CD4-positive, alpha-beta T cell treated with Interleukin-21 for 1 hour (primary cell): Measurements from ENCODE around the gene ING4.
A peak's percentile ranks its signal among the peaks of the same experiment; 100 is the strongest.
"Not testable (repeated sequence)": the region's sequence is repeated elsewhere in the genome, so short reads cannot be mapped to it uniquely, and the experiment has no call there.

Source experiments
- DNase-seq: peaks from one replicate; pipeline ENCODE4 v3.0.0-alpha.2; 2020

ING4 gene

DNA sequence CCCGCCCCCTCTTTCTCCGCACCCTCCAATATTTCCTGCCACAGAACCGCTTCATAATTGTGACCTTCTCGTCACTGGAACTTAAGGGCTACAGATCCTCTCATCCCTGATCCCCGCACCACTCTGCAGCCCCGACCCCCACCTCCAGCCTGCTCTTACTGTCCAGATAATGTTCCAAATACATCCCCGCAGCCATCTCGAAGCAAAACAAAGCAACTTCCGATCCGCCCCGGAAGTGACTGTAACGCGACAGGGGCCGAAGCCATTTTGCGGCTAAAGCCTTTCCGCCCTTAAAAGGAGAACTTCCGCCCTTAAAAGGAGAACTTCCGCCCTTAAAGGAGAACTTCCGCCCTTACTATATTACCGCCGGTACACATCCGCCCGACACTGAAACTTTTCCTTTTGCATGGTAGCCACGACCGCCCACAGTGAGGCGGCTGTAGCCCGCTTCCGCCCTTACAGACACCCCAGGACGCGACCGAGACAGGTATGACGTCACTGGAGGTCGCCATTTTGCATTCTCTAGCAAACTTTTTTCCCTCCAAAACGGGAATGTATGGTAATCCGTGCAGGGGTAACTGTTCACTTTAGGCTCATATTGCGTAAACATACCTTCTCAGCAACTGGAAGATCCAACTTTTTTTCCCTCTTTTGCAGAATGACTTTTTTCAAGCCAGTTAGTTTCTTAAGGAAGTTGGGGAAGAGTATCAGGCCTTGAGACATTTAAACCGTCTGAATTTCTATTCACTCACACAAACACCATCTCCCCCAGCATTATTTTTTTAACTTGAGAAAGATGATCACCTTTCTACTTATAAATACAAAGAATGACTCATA, at the start of gene ING4:
Gene ING4, minus strand, starts transcription at position 214 of the 837 bp plus-strand sequence. Its CDS starts 18 bp downstream, at position 196.
- DNase-seq = peak; percentile 99

DNA sequence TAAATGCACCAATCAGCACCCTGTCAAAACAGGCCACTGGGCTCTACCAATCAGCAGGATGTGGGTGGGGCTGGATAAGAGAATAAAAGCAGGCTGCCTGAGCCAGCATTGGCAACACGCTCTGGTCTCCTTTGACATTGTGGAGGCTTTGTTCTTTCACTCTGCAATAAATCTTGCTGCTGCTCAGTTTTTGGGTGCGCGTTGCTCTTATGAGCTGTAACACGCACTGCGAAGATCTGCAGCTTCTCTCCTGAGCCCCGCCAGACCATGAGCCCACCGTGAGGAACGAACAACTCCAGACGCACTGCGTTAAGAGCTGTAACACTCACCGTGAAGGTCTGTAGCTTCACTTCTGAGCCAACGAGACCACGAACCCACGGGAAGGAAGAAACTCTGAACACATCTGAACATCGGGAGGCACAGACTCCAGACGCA, 46.1 kb upstream of the ING4 start:
- DNase-seq = peak; percentile 42

DNA sequence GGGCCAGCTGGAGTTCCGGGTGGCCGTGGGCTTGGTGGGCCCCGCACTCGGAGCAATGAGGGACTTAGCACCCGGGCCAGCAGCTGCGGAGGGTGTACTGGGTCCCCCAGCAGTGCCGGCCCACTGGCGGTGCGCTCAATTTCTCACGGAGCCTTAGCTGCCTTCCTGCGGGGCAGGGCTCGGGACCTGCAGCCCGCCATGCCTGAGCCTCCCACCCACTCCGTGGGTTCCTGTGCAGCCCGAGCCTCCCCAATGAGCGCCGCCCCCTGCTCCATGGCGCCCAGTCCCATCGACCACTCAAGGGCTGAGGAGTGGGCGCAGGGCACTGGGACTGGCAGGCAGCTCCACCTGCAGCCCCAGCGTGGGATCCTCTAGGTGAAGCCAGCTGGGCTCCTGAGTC, 45.4 kb upstream of the ING4 start:
- DNase-seq = not testable (repeated sequence)

DNA sequence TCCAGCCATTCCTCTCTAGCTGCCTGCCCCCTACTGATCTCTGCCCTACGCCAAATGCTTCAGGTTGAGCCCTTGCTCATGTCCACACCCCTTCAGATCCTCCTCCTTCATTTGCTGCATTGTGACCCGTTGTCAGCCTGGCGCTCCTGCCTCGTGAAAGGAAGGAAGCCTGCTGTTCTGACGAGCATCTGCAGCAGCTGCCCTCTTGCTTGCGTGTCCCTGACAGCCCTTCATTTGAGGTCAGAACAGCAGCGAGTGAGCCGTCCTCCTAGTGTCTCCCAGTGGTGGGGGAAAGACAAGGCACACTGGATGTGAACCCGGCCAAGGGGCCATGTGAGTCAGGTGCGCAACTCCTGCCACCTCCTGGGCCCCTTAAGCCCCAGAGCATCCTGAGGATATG, 40.7 kb upstream of the ING4 start:
- no peak for DNase-seq

DNA sequence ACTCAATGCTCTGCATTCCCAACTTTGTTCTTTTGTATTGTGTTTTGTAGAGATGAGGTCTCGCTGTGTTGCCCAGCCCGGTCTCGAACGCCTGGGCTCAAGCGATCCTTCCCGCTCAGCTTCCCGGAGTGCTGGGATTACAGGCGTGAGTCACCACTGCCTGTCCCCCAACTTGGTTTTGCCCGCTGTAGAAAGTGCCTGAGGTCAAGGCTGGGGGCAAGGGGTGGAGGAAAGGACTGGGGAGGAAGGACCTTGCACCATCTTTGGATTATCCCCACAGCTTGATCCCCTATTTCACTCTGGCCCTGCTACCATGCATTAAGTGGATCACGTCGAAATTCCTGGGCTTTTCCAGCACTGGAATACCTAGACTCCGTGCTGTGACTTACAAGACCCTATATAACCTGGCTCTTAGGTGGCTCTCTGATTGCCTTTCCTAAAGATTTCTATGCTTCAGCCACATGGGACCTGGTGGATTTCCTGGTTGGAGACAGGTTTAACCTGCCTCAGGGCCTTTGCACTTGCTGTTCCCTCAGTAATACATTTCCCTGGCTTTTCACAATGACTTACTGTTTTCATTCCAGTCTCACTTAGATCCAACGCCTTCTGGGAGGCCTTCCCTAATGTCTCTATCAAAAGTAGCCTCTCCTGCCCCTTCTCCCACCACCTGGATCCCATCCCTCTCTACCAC, 38.3 kb upstream of the ING4 start:
- no peak for DNase-seq

DNA sequence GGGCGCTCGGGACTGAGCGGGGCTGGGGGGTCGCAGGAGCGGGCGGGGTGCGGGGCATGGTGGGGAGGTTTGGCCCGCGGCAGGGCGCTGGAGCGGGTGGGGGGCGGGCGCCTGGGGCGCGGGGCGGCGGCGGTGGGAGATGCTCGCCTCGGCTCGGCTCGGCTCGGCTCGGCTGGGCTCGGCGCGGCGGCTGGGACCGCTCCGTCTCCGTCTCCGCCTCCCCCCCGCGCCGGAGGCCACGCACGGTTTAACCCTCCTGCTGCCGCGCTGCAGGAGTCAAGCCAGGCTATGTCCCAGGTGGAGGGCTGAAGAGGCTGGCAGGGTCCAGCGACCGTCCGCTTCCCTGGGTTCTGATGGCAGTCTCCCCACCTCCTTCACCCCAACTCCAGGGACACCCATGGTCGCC, 37.7 kb upstream of the ING4 start, which contains the start of gene PIANP:
Gene PIANP, minus strand, starts transcription at position 170 of the 406 bp plus-strand sequence. CDS start 2,754 bp downstream, outside the sequence.
- peak; percentile 43 for DNase-seq

DNA sequence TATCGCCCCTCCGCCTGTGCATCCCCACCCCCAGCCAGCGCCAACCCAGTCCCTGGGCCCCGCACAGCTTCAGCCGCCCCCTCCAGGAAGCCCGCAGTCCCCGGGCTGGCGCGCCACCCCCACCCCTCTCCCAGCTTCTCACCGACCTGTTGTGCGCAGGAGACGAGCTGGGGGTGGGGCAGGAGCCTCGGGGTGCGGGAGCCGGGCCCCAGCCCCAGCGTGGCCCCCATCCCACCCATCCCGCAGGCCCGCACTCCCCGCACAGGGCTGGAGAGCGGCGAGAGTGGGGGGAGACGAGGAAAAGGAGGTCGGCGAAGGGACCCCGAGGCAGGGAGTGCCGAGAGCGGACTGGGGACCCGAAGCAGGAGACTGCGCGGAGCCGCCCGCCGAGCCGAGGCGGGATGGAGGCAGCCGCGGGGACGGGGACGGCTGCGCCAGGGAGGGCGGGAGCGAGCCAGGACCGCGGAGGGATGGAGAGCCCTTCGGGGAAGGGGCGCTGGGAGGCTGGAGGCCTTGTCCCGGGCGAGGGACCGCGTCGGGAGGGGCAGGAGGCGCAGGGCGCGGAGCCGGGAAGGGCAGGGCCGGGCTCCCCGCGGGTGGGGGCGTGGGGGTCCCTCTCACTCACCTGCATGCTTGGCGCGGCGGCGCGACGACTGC, 37.2 kb upstream of the ING4 start:
- no peak for DNase-seq

DNA sequence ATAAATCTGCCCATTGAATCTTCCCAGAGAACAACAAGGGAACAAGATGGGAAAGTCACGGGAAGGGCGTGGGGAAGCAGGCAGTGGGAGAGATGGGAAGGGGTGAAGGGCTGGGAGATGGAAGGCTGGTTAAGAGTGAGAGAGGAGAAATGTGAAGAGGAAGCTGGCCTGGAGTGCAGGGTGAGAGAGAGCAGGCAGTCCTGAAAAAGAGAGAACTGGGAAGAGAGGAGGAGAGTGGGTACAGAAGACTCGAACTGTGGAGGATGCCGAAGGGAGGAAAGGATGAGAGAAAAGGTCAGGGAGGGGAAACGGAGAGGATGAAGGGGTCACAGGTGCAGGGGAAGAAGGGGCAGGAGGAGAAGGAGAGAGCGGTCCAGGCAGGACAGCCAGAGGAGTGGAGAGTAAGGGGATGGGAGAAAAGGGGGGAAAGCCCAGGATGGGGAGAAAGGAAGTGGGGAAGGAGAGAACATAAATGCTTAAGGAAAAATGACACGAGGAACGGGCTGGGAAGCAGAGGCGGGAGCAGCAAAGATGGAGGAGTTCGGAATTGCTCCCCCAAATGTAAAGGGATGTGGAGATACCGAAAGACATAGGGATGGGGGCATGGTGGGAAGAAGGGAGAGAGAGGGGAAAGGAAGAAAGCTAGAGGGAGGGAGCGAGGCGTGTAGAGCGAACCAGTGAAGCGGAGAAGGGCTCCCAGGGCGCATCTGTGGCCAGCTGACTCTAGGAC, 36.5 kb upstream of the ING4 start:
- DNase-seq = no peak

DNA sequence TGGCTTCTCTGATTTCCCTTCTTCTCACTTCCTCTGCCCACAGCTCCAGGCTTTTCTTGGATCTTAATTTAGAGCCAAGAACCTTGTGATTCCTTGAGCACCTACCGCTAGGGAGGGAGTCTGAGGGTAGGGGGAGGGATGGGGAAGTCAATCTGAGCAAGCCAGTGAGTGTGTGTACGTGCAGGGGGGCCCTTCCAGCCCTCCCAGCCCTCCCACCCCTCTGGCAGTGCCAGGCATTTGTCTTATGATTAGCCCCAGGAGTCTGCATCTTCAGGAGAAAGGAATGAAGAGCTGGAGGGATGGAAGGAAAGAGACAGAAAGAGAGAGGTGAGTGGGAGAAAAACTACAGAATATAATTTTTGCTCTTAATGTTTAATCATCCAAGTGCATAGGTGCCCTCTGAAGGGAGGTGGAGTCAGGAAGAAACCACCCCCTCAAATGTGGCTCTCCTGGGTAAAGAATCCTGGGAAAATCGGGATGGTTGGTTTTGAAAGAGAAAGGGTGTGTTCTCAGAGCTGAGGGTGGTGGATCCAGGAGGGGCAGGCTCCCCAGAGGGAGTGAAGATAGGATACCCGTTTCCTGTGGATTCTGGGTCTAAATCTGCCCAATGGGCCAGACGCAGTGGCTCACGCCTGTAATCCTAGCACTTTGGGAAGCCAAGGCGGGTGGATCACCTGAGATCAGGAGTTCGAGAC, 35.6 kb upstream of the ING4 start:
- no peak for DNase-seq

DNA sequence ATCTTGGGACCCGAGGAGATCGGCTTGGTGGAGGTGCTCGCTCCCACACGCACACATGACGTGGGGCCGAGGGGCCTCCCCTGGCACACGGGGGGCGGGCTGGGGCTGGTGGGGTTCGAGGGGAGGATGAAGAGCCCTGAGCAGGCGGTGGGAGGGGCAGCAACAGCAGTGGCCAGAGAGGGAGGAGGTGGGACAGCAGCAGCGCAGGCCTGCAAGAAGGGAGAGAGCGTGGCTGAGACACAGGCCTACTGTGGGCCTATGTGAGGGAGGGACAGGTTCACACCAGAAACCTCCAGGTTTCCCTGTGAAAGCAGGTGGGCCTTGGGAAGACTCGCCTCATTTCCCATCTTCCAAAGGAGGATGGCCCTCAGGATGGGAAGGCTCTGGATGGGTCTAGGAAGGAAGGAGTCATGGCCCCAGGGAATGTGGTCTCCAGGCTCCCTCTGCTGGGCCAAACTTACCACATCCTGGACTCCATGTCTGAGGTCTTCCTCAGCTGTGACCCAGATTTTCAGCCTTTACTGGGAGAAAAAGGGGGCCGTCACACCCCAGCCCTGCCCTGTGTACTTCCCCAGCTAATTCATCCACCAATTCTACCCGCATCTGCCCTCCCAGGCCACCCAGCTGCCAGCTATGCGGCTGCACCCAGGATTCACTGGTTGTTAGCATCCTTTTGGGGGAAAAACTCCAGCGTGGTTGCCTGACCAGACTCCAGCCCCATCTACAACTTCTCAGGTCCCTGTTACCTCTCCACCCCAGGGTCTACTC, 34.8 kb upstream of the ING4 start:
- peak; percentile 36 for DNase-seq

DNA sequence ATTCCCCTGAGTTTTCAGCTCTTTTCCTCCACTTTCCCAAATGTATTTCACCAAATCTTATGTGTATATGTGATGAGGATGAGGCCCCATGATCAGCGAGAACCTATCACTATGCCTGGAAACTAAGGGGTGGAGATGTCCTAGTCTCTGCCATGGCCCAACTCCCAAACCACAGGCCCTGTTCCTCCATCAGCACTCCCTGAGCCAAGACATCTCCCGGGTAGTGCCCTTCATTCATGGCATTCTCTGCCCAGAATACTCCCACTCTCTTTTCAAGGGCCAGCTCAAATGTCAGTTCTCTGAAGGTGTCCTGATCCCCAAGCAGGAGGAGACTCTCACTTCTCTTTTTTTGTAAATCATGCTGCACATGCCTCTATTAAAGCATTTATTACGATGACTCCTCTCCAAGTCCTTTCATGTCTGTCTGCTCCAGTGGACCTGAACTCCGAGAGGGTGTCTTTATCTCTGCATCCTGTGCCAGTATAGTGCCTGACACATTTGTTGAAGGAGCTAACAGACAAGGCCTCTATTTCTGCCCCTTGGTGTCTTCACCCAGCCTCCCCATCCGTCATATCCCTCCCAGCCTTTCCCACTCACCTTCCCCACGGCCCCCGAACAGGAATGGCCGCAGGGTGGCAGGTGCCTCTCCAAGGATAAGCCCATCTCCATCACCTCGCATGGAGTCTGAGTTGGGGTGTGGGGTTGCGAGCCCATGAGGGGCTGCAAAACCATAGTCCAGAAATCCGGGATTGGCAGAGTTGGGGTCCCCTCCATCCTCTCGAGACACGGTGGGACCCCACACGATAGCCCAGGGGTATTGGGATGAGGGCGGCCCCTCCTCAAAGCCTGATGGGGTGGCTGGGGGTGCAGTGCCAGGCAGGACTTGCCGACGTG, 34.0 kb upstream of the ING4 start:
- no peak for DNase-seq

DNA sequence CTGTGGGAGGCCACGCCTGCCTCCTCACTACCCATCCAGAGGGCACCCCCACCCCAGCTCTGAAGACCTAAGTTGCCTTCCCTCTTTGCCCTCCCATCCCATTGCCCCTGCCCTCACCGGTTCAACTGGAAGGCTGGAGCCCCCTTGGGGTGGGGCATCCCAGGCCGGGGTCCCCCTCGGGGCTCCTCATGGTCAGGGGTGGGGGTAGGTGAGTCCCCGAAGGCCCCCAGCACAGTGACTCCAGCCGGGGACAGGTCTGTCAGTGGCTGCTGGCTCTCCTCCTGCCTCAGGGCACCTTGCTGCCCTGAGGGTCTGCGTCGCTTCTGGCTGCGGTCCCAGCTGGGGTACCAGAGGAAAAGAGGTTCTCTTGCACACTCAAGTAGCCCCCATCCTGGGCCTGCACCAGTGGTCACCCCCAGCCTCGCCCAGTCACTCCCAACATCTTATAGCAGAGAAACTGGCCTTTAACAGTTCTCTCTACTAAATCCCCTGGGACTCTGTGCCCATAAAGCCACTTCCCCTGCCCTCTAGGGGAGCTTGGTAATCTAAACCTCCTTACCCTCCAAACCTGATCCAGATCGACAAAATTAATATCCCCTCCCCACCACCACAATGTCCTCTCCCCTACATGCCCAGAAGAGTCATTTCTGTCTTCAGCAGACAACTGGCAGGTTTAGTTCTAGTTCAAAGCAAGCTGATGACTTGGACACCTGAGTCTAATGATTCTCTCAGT, 32.6 kb upstream of the ING4 start:
- DNase-seq = no peak

DNA sequence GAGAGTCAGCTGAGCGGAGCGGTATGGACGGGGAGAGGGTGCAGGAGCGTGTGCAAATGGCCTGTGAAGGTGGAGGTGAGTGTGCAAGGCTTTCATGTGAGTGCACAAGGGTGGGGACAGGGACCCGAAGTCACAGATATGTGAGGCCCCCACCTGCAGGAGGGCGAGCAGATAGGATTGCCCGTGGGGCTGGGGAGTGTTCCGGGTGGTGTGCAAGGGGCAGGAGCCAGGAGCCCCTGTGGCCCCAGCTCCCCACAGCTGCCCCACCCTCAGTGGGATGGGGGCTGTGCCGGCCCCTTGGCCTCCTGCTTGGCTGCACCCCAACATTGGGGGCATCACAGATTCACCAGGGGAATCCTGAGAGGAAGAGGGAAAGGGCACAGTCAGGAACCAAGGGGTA, 31.8 kb upstream of the ING4 start:
- DNase-seq = no peak

DNA sequence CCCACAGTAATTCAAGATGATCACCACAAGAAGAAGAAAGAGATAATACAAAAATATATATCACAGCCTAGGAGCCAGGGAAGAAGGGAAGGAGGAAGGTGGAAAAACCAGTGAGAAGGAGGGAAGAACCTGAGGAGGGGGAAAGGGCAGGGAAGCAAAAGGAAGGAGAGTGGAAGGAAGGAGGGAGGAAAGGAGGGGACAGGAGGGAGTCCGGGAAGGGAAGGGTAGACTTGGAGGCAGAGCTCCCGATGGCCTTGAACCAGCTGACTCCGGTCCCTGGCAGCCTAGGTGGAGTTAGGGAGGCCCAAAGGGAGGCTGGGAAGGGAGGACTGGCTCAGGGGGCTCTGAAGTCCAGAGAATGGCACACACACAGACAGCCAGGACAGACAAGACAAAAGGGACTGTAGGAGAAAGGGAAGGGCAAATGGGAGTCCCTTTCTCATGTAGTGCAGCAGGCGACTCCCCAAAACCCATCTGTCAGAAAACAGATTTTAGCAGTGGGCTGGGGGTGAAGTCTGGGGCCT, 31.0 kb upstream of the ING4 start:
- DNase-seq = no peak

DNA sequence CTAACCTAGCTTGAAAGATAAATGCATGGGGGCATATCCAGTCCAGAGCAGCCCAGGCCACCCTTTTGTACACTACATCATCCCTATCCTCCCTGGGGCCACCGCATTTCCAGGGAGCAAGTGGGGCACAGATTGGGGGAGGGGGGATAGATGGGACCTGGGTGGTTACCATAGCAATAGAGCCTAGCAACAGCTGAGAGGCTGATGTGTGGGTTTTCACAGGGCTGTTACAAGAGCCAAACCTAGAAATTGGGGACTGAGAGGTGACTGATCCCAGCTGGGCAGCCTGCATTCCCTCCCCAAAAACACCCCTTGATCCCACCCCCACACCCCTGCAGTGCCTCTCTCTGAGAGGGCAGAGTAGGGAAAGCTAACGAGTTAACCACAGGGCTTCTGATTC, 30.0 kb upstream of the ING4 start:
- DNase-seq = no peak

DNA sequence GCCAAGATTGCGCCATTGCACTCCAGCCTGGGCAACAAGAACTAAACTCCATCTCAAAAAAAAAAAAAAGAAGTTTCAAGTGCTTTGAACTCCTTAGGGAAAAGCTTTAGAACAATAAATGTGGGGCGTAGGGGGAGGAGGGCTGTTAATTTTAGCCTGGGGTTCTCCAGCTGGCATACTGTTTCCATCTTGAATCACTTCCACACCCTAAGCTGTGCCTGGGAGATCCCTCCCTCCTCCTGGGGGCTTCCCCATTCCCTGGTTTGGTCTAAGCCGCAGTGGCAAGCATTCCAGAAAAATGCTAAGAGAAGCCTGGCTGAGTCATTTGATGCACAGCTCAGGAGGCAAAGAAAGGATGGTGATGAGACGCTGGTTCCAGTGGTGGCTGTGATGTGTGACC, 28.6 kb upstream of the ING4 start:
- DNase-seq = no peak

DNA sequence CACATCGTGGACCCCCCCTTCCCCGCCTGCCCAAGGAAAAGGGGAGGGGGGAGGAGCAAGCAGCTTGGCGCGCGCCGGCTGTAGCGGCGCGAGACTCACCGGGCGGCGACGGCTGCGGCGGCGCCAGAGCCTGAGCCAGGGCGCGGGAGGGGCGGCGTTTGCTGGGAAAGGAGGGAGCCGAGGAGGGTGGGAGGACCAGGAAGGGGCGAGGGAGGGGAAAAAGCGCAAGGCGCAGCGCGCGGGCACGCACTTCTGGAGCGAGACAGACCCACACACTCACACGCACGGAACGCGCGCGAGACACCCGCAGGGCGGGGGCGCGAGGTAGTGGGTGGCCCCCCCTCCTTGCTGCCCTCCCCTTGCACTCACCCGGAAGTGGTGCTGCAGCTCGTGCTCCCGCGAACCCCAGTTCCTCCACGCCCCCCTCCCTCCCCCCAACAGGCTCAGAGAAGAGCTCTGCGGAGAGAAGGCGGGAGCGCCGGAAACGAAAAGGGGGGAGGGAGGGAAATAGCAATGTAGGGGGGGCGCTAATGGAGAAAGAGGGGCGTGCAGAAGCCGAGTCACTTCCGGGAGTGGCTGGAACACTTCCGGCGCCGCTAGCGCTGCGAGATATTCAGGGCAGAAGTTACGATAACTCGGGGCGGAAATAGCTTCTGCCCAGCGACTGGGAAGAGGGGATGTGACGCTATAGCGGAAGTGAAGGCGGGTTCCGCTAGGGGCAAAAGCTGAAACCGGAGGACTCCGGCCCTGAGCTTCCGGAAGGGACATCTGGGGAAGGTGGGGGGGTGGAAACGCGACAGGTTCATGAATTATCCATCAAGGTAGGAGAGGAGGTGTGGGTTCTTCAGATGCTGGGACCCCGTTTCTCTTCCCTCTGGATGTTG, 26.3 kb upstream of the ING4 start, which contains the start of gene ZNF384:
Gene ZNF384, minus strand, starts transcription at position 377 of the 884 bp plus-strand sequence. CDS start 9,855 bp downstream, outside the sequence.
- peak; percentile 98 for DNase-seq

DNA sequence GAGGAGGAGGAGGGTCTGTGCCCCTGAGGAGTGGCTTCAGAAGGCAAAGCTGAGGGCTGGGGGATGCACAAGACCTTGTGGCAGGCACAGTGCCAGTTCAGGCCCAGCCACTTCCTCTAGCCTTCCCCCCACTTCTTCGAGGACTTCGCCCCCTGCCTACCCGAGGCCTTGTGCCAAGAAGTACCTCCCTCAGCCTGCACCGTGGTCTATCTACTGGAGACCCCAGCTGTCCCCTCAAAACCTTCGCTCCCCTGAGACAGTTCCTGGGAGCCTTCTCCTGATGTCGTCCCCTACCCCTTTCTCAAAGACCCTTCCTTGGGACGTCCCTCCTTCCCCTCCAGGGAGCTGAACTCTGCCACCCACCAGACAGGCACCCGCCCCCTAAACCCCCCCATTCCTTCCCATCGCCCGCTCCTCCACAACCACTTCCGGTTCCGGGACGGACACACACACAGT, 25.7 kb upstream of the ING4 start:
- peak; percentile 56 for DNase-seq
